GM10248 (cell line): ENCODE measurements around the gene MYO5B.

ENCODE experiments used
- CTCF ChIA-PET: fragments of 300-600 bp; sonication (Branson Sonifier 250); formaldehyde crosslinking; extraction: SDS; loops from one replicate; lab custom pipeline; 2021; ENCODE audit warnings: antibody characterized with exemption; lab: Yijun Ruan, JAX
- POLR2A ChIA-PET: fragments of 350-650 bp; sonication (Branson Sonifier 250); formaldehyde crosslinking; extraction: SDS; loops from one replicate; lab custom pipeline; 2020; ENCODE audit warnings: antibody characterized with exemption; lab: Yijun Ruan, JAX
- DNase-seq: peaks from one replicate; pipeline ENCODE4 v3.0.0; 2012; ENCODE audit errors: extremely low spot score
- CTCF ChIP-seq: IDR thresholded peaks from 2 replicates; pipeline ENCODE4 v1.5.1; 2012; ENCODE audit warnings: mild to moderate bottlenecking, low read depth; ENCODE audit errors: extremely low read depth, missing control alignments, control extremely low read depth

MYO5B gene

GRCh38 chr18:50167966-50168365 lies 27.0 kb downstream of the MYO5B start:
- no peak for DNase-seq
- ChIA-PET POLR2A (no interaction called here), CTCF (interaction anchor here (1.3 kb wide), 1 partner anchor 20 kb away, joined by 3 read pairs; no protein-coding TSS in a partner anchor)
- no peak for TF ChIP-seq CTCF

GRCh38 chr18:50166901-50167300 lies 28.0 kb downstream of the MYO5B start:
- DNase-seq = no peak
- POLR2A ChIA-PET = no interaction called here
- CTCF ChIA-PET = no interaction called here
- no peak for TF ChIP-seq CTCF

- ChIA-PET CTCF (interaction anchor here (0.7 to 1.4 kb wide), 2 partner anchors 12 to 32 kb away, joined by 3 read pairs; no protein-coding TSS in a partner anchor), POLR2A (no interaction called here)
- no peak for DNase-seq
These were observed 31.4 kb downstream of the MYO5B start for GRCh38 chr18:50163505-50163904.

GRCh38 chr18:50162486-50163304 lies 32.3 kb downstream of the MYO5B start:
- TF ChIP-seq CTCF = no peak
- ChIA-PET CTCF (interaction anchor here (1.4 kb wide), 1 partner anchor 33 kb away, joined by 3 read pairs; no protein-coding TSS in a partner anchor), POLR2A (no interaction called here)
- no peak for DNase-seq

More at GRCh38 chr18:50163505-50163904, 31.4 kb downstream of the MYO5B start:
- no peak for TF ChIP-seq CTCF

GRCh38 chr18:50161597-50162205 lies 33.2 kb downstream of the MYO5B start:
- no peak for TF ChIP-seq CTCF
- DNase-seq = no peak
- ChIA-PET POLR2A (no interaction called here), CTCF (no interaction called here)

GRCh38 chr18:50159654-50160046 lies 35.3 kb downstream of the MYO5B start:
- POLR2A ChIA-PET = no interaction called here
- CTCF ChIA-PET = no interaction called here
- no peak for TF ChIP-seq CTCF
- DNase-seq = no peak
